Measurements from ENCODE around the gene NPHP4. TPM values are rescaled to one million over a fixed set of nuclear protein-coding genes. Genes with fewer than 3 reads are reported as not detected.

NPHP4 gene
- total RNA-seq, 1 donor from 2014 or later, result 33.2 TPM

DNA sequence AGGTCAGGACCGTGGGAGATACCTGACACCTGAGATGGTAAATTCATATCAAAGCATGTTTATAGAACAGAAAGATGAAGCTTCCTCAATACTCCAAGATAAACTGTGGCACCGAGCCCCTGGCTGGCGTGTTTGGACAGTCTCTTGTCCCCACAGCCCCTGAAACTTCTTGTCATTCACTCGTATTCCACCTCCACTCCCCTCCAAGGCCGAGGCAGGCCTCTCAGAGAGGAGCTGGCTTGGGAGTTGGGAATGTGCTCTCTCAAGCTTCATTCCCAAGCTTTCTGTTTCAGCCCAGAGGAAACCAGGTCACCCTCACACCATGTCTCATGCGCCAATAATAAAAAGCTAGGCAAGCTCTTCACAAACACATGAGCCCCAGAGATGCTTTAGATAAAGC, 86.1 kb downstream of the NPHP4 start:
- H3K36me3 Mint-ChIP-seq (ENCODE audit: low read depth), result peaks cover 14% of the 10 kb centered on the region
- H3K27ac Mint-ChIP-seq (ENCODE audit: unreplicated experiment), result no peak overlapping the region
- no peaks in the 10 kb centered on the region for H3K4me1 Mint-ChIP-seq
- DNase-seq (ENCODE audit: low read depth, low spot score), result no peak
- no peaks in the 10 kb centered on the region for H3K27me3 Mint-ChIP-seq (ENCODE audit: low read depth)
- no peaks in the 10 kb centered on the region for H3K9me3 Mint-ChIP-seq
- H3K4me3 Mint-ChIP-seq, result no peak overlapping the region
- TF ChIP-seq, protein P1, sequence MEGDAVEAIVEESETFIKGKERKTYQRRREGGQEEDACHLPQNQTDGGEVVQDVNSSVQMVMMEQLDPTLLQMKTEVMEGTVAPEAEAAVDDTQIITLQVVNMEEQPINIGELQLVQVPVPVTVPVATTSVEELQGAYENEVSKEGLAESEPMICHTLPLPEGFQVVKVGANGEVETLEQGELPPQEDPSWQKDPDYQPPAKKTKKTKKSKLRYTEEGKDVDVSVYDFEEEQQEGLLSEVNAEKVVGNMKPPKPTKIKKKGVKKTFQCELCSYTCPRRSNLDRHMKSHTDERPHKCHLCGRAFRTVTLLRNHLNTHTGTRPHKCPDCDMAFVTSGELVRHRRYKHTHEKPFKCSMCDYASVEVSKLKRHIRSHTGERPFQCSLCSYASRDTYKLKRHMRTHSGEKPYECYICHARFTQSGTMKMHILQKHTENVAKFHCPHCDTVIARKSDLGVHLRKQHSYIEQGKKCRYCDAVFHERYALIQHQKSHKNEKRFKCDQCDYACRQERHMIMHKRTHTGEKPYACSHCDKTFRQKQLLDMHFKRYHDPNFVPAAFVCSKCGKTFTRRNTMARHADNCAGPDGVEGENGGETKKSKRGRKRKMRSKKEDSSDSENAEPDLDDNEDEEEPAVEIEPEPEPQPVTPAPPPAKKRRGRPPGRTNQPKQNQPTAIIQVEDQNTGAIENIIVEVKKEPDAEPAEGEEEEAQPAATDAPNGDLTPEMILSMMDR (conservative IDR thresholded peaks at IDR 0.05), result no peak

DNA sequence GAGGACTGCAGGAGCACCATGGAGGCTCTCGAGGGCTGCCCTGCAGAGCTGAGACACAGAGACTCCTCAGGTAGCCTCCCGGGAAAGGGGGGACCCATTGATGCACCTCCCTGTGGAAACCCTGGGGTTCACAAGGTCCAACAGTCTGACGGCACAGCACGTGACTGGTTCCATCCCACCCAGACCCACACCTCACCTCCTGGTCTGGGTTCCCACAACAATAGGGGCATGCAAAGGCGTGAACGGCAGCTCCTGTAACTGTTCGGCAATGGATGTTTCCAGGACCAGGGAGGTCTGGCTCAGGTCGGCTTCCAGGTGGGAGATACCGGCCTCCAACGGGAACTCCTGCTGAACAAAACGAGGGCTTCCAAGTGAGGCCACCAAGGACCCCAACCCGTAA, 86.8 kb downstream of the NPHP4 start:
- no peak for DNase-seq (ENCODE audit: low read depth, low spot score)

DNA sequence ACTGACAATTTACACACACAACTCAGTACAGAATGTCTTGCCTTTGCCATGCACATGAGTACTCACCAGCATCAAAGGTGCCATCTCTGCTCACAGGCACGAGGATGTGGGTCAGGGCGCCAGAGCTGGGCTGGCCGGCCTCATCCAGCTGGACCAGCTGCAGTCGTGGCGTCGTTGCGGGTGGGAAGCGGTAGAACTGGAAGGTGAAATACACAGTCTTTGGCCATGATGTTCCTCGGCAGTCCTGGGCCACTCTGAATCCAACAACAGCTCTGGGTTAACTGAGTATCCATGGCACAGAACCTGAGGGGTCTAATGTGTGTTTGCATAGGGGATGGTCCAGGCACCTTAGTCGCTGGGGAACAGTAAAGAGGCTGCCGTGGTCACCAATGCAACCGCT, 87.7 kb downstream of the NPHP4 start:
- DNase-seq (ENCODE audit: low read depth, low spot score), result no peak
- H3K9me3 Mint-ChIP-seq, result no peaks in the 10 kb centered on the region

More for the DNA sequence above, 86.8 kb downstream of the NPHP4 start:
- H3K27ac Mint-ChIP-seq (ENCODE audit: unreplicated experiment), result no peak overlapping the region
- H3K36me3 Mint-ChIP-seq (ENCODE audit: low read depth), result peaks cover 14% of the 10 kb centered on the region
- no peak overlapping the region for H3K4me3 Mint-ChIP-seq
- no peaks in the 10 kb centered on the region for H3K9me3 Mint-ChIP-seq
- TF ChIP-seq, protein P1 (conservative IDR thresholded peaks at IDR 0.05), result no peak
- no peaks in the 10 kb centered on the region for H3K27me3 Mint-ChIP-seq (ENCODE audit: low read depth)
- no peaks in the 10 kb centered on the region for H3K4me1 Mint-ChIP-seq

DNA sequence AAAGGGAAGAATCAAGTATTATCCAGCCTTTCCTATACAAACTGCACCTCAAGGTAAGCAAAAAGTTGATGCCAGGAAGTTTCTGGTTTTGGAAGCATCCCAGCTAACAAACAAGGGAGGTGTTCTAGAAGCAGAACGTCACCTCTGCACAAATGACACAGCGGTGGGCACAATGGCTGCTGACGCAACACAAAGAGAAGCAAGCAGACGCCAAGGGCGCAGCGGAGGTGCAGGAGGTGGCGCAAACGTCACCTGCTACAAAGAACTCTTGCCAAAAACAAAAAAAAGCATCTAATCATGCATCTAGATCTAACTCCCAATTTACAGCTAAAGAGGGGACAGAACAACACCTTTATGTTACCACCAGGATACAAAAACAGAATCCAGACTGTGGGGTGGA, 88.5 kb downstream of the NPHP4 start:
- DNase-seq (ENCODE audit: low read depth, low spot score), result no peak
- peaks cover 18% of the 10 kb centered on the region for H3K36me3 Mint-ChIP-seq (ENCODE audit: low read depth)
- no peaks in the 10 kb centered on the region for H3K4me1 Mint-ChIP-seq
- no peak overlapping the region for H3K27ac Mint-ChIP-seq (ENCODE audit: unreplicated experiment)
- H3K27me3 Mint-ChIP-seq (ENCODE audit: low read depth), result no peaks in the 10 kb centered on the region
- H3K4me3 Mint-ChIP-seq, result no peak overlapping the region
- H3K9me3 Mint-ChIP-seq, result no peaks in the 10 kb centered on the region
- TF ChIP-seq, protein P1 (conservative IDR thresholded peaks at IDR 0.05), result no peak

More for the DNA sequence above, 87.7 kb downstream of the NPHP4 start:
- no peaks in the 10 kb centered on the region for H3K4me1 Mint-ChIP-seq
- no peak overlapping the region for H3K27ac Mint-ChIP-seq (ENCODE audit: unreplicated experiment)
- TF ChIP-seq, protein P1 (conservative IDR thresholded peaks at IDR 0.05), result no peak
- H3K27me3 Mint-ChIP-seq (ENCODE audit: low read depth), result no peaks in the 10 kb centered on the region
- no peak overlapping the region for H3K4me3 Mint-ChIP-seq
- peaks cover 18% of the 10 kb centered on the region for H3K36me3 Mint-ChIP-seq (ENCODE audit: low read depth)

DNA sequence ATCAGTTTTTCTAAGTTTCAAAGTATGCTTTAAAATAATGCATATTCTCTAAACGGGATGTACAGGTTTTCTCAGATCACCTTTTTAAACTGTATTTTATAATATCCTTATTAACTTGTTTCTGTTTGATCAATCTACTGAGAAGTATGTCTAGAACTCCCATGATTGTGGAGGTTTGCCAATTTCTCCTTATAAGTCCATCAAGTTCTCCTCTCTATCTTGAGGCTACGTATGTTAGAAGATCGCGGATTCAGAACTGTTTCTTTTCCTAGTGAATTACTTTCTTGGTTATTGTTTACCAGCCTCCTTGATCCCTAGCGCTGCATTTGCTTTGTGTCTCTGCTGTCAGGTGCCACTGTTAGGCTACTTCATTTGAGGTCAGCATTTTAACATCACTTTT, 89.2 kb downstream of the NPHP4 start:
- no peak for DNase-seq (ENCODE audit: low read depth, low spot score)
- H3K4me3 Mint-ChIP-seq, result no peak overlapping the region
- H3K36me3 Mint-ChIP-seq (ENCODE audit: low read depth), result peaks cover 18% of the 10 kb centered on the region
- H3K27ac Mint-ChIP-seq (ENCODE audit: unreplicated experiment), result no peak overlapping the region
- H3K9me3 Mint-ChIP-seq, result no peaks in the 10 kb centered on the region
- TF ChIP-seq, protein P1 (conservative IDR thresholded peaks at IDR 0.05), result no peak
- peaks cover under 1% of the 10 kb centered on the region for H3K4me1 Mint-ChIP-seq
- no peaks in the 10 kb centered on the region for H3K27me3 Mint-ChIP-seq (ENCODE audit: low read depth)

DNA sequence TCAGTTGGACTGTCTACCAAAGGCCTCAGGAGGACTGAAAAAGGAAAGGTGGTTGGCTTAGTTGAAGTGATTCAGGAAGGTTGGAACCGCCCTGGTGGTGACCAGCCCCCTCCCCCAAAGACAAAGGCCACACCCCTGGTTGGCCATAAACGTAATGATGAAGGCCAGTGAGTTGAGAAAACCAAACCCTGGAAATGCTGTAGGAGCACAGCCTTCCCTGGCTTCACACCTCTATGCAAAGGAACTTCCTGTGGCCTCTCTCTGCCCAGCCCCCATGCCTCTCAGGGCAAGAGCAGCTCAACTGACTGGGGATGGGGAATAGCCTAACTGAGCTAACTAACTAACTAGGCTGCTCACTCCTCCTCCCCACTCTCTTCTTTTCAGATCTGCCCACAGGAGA, 90.4 kb downstream of the NPHP4 start:
- TF ChIP-seq, protein P1 (conservative IDR thresholded peaks at IDR 0.05), result no peak
- no peak for DNase-seq (ENCODE audit: low read depth, low spot score)
- no peak overlapping the region for H3K4me3 Mint-ChIP-seq
- no peaks in the 10 kb centered on the region for H3K27me3 Mint-ChIP-seq (ENCODE audit: low read depth)
- H3K27ac Mint-ChIP-seq (ENCODE audit: unreplicated experiment), result no peak overlapping the region
- H3K4me1 Mint-ChIP-seq, result peaks cover 12% of the 10 kb centered on the region
- peaks cover 18% of the 10 kb centered on the region for H3K36me3 Mint-ChIP-seq (ENCODE audit: low read depth)
- H3K9me3 Mint-ChIP-seq, result no peaks in the 10 kb centered on the region

Measured in neural crest cell (in vitro differentiated cells).